Subcutaneous abdominal adipose tissue (tissue), 5 donors: ENCODE data around the gene PARL.

Experiments
- H3K27ac ChIP-seq: one replicate; pipeline ENCODE4 v1.7.0; 2013; ENCODE audit warnings: low read depth, mild to moderate bottlenecking, inconsistent platforms, low read length, moderate library complexity
- H3K27me3 ChIP-seq, 5 donors: one replicate each; pipeline ENCODE4 v1.7.0; 2013; ENCODE audit warnings: low read length in 5 of 5, inconsistent platforms in 1 of 5; ENCODE audit not compliant: control insufficient read depth in 5 of 5, insufficient read depth in 4 of 5
- H3K36me3 ChIP-seq, 5 donors: one replicate each; pipeline ENCODE4 v1.7.0; 2013; ENCODE audit warnings: low read length in 5 of 5; ENCODE audit not compliant: control insufficient read depth in 5 of 5, insufficient read depth in 5 of 5
- H3K4me1 ChIP-seq, 5 donors: one replicate each; pipeline ENCODE4 v1.7.0; 2013; ENCODE audit warnings: low read length in 5 of 5, mild to moderate bottlenecking in 3 of 5, moderate library complexity in 1 of 5; ENCODE audit not compliant: control insufficient read depth in 5 of 5, insufficient read depth in 5 of 5
- H3K4me3 ChIP-seq, 5 donors: one replicate each; pipeline ENCODE4 v1.7.0; 2013; ENCODE audit warnings: low read length in 5 of 5, low read depth in 1 of 5
- H3K9ac ChIP-seq, 5 donors: one replicate each; pipeline ENCODE4 v1.7.0; 2013; ENCODE audit warnings: low read length in 5 of 5, mild to moderate bottlenecking in 4 of 5, moderate library complexity in 3 of 5
- H3K9me3 ChIP-seq, 5 donors: one replicate each; pipeline ENCODE4 v1.7.0; 2013; ENCODE audit warnings: low read length in 5 of 5; ENCODE audit not compliant: control insufficient read depth in 5 of 5
- donor health status: healthy.
- donor health status: healthy.
- donor health status: healthy.
- donor health status: healthy.
- donor health status: healthy.

PARL gene

GRCh38 chr3:183906234-183906921, 21.7 kb upstream of the PARL start:
- H3K27me3 ChIP-seq = peaks cover 0 to 9% (median 4%) of the 10 kb centered on the region in 5 donors
- H3K9me3 ChIP-seq = no peaks in the 10 kb centered on the region
- H3K4me3 ChIP-seq = no peak overlapping the region
- H3K27ac ChIP-seq = no peak overlapping the region
- no peaks in the 10 kb centered on the region for H3K4me1 ChIP-seq
- H3K9ac ChIP-seq = no peak overlapping the region
- H3K36me3 ChIP-seq = no peaks in the 10 kb centered on the region

- H3K9me3 ChIP-seq = no peaks in the 10 kb centered on the region
- H3K36me3 ChIP-seq = no peaks in the 10 kb centered on the region
- H3K4me1 ChIP-seq = no peaks in the 10 kb centered on the region
- no peak overlapping the region for H3K4me3 ChIP-seq
- H3K27ac ChIP-seq = no peak overlapping the region
- peaks cover 0 to 9% (median 4%) of the 10 kb centered on the region in 5 donors for H3K27me3 ChIP-seq
- H3K9ac ChIP-seq = no peak overlapping the region
Measured at GRCh38 chr3:183904833-183905780, 20.4 kb upstream of the PARL start.

GRCh38 chr3:183898028-183898431, 13.3 kb upstream of the PARL start:
- Histone ChIP-seq H3K9me3 (no peaks in the 10 kb centered on the region), H3K27ac (no peak overlapping the region), H3K4me3 (no peak overlapping the region), H3K4me1 (peaks cover 0 to 2% (median 0%) of the 10 kb centered on the region in 5 donors), H3K36me3 (no peaks in the 10 kb centered on the region), H3K27me3 (peaks cover 0 to 7% (median 5%) of the 10 kb centered on the region in 5 donors), H3K9ac (no peak overlapping the region)

GRCh38 chr3:183897606-183898005, 12.9 kb upstream of the PARL start:
- H3K4me3 ChIP-seq = no peak overlapping the region
- peaks cover 0 to 8% (median 6%) of the 10 kb centered on the region in 5 donors for H3K27me3 ChIP-seq
- no peak overlapping the region for H3K9ac ChIP-seq
- no peak overlapping the region for H3K27ac ChIP-seq
- peaks cover 0 to 2% (median 0%) of the 10 kb centered on the region in 5 donors for H3K4me1 ChIP-seq
- H3K9me3 ChIP-seq = no peaks in the 10 kb centered on the region
- H3K36me3 ChIP-seq = no peaks in the 10 kb centered on the region

GRCh38 chr3:183896610-183897009, 11.9 kb upstream of the PARL start:
- Histone ChIP-seq H3K9ac (no peak overlapping the region), H3K27ac (no peak overlapping the region), H3K27me3 (peaks cover 0 to 8% (median 6%) of the 10 kb centered on the region in 5 donors), H3K36me3 (no peaks in the 10 kb centered on the region), H3K4me3 (no peak overlapping the region), H3K9me3 (no peaks in the 10 kb centered on the region), H3K4me1 (peaks cover 0 to 2% (median 0%) of the 10 kb centered on the region in 5 donors)

DNA sequence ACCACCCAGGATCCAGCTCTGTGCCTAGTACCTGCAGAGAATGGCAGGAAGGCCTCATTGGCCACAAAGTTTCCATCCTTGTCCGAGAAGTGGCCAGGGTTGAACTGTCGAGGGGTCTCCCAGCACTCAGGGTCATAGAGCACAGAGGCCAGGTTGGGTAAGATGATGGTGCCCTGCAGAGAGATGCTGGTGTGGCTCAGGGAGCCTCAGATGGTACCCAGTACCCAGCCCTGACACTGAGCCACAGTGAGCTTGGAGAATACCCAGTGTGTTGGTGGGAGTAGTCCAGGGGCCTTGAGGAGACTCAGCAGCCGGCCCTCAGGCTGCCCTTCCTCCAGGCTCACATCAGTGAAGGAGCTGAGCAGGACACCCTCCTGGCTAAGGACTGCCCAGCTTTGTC, 11.5 kb upstream of the PARL start:
- no peaks in the 10 kb centered on the region for H3K36me3 ChIP-seq
- H3K4me3 ChIP-seq = no peak overlapping the region
- H3K9ac ChIP-seq = no peak overlapping the region
- peaks cover 0 to 8% (median 6%) of the 10 kb centered on the region in 5 donors for H3K27me3 ChIP-seq
- peaks cover 0 to 2% (median 0%) of the 10 kb centered on the region in 5 donors for H3K4me1 ChIP-seq
- H3K9me3 ChIP-seq = no peaks in the 10 kb centered on the region
- H3K27ac ChIP-seq = no peak overlapping the region

DNA sequence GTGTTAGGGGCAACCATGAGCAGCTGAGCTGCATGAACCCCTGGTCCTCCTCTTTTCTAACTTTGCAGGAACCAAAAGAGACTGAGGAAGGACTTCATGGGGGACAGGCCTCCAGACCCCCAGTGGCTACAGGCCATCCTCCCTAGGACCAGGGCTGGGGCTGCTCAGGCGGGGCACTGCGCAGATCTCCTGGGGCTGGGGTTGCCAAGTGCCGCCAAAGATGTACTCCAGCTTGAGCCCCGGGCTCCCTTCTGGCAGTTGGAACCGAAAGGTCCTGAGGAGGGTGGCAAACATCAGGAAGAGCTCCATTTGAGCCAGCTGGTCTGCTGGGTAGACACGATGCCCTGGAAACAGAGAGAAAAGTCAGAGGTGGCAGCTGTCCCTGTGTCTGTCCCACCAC, 11.1 kb upstream of the PARL start:
- no peak overlapping the region for H3K9ac ChIP-seq
- H3K4me3 ChIP-seq = no peak overlapping the region
- no peak overlapping the region for H3K27ac ChIP-seq
- peaks cover 0 to 2% (median 0%) of the 10 kb centered on the region in 5 donors for H3K4me1 ChIP-seq
- H3K27me3 ChIP-seq = peaks cover 0 to 9% (median 7%) of the 10 kb centered on the region in 5 donors
- H3K36me3 ChIP-seq = no peaks in the 10 kb centered on the region
- no peaks in the 10 kb centered on the region for H3K9me3 ChIP-seq

GRCh38 chr3:183895296-183895695, 10.6 kb upstream of the PARL start:
- H3K4me1 ChIP-seq = peaks cover 0 to 2% (median 0%) of the 10 kb centered on the region in 5 donors
- no peaks in the 10 kb centered on the region for H3K36me3 ChIP-seq
- no peak overlapping the region for H3K4me3 ChIP-seq
- H3K27me3 ChIP-seq = peaks cover 0 to 9% (median 7%) of the 10 kb centered on the region in 5 donors
- H3K9ac ChIP-seq = no peak overlapping the region
- no peak overlapping the region for H3K27ac ChIP-seq
- H3K9me3 ChIP-seq = no peaks in the 10 kb centered on the region

- no peak overlapping the region for H3K4me3 ChIP-seq
- H3K9me3 ChIP-seq = no peaks in the 10 kb centered on the region
- peaks cover 0 to 2% (median 0%) of the 10 kb centered on the region in 5 donors for H3K4me1 ChIP-seq
- peaks cover 0 to 8% (median 5%) of the 10 kb centered on the region in 5 donors for H3K27me3 ChIP-seq
- H3K9ac ChIP-seq = no peak overlapping the region
- H3K36me3 ChIP-seq = no peaks in the 10 kb centered on the region
- H3K27ac ChIP-seq = no peak overlapping the region
Measured at GRCh38 chr3:183892610-183893214, 8.0 kb upstream of the PARL start.
